GM18498 (cell line): ENCODE measurements around the gene TSEN2.
"Not testable (repeated sequence)": the region's sequence is repeated elsewhere in the genome, so short reads cannot be mapped to it uniquely, and the experiment has no call there.

Experiments
- ATAC-seq: cut with Tn5 transposase; IDR thresholded peaks from one replicate; pipeline ENCODE4 v1.9.1; 2021; ENCODE audit warnings: mild to moderate bottlenecking, moderate library complexity; ENCODE audit not compliant: unreplicated experiment

Gene TSEN2

DNA sequence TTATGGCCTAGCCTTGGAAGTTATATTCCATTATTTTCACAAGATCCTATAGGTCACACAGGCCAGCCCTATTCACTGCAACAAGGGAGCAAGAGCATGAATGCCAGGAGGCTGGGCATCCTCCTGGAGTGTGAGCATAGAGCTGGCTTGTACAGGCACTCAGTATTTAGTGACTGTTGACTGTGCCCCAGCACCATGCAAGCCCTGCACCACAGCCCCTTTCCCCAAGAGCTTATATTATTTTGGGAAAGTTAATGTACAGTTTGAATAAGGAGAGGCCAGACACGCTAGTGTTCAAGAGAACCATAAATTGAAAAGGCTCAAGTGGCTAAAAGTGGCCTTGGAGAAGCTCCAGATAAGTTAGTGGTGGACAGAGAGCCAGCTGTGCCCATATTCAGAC is 32.3 kb upstream of the TSEN2 start:
- ATAC-seq, result no peak

GRCh38 chr3:12452361-12453330 is 31.6 kb upstream of the TSEN2 start:
- no peak for ATAC-seq

GRCh38 chr3:12454076-12454815 is 30.0 kb upstream of the TSEN2 start:
- no peak for ATAC-seq

- no peak for ATAC-seq
These were observed 29.5 kb upstream of the TSEN2 start for GRCh38 chr3:12454816-12455121.

DNA sequence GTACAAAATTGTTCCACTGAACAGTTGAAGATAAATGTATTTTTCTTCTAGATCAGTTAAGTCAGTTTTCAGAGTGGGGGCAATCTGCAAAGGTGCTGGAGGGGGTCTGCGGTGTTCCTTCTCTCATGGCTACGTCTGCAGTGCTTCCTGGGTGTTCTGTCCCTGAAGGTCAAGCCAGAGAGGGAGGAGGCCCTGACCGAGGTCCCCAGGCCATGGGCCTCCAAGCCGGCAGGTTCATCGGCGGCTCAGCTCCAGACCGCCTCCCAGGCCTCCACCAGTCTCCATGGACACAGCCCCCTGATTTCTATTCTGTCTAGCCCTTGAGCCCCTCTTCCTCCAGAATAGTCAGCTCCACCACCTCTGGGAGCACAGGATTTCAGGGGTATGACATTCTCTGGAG is 28.5 kb upstream of the TSEN2 start:
- no peak for ATAC-seq

DNA sequence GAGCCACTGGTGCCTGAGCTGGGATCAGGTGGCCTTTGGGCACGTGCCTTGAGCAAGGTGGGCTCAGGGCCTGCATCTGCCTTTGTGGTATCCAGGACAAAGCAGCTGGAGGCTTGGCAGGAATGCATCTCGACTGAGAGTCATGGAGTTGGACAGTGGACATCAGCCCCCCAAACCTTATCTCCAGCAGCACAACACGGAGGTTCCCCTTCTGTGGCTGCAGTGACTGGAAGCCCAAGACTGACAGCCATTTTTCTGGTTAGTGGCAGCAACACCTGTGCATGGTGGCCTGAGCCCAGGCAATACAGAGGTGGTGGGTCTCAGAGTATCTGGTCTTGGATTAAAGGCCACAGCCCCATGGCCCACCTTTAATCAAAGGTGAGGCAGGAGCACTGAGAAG is 27.8 kb upstream of the TSEN2 start:
- no peak for ATAC-seq

- ATAC-seq, result not testable (repeated sequence)
These were observed 26.9 kb upstream of the TSEN2 start for GRCh38 chr3:12457380-12457779.

- ATAC-seq, result no peak
These were observed 25.4 kb upstream of the TSEN2 start for GRCh38 chr3:12458901-12459300.

DNA sequence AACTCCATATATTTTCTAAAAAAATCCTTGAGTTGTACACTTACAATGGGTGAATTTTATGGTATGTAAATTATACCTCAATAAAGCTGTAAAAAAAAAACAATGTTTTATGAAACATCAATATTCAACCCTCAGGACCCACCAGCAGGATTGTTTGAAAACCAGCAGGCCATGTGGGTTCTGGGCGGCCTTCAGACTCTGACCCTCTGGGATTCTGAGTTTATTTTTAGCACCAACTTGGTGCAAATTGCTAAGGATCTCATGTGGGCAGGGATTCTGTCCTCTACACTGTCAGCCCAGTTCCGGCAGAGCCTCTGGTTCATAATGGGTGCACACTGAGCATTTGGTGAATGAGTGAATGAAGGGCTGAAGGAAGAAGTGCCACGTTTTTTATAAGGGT is 24.2 kb upstream of the TSEN2 start:
- ATAC-seq, result no peak

DNA sequence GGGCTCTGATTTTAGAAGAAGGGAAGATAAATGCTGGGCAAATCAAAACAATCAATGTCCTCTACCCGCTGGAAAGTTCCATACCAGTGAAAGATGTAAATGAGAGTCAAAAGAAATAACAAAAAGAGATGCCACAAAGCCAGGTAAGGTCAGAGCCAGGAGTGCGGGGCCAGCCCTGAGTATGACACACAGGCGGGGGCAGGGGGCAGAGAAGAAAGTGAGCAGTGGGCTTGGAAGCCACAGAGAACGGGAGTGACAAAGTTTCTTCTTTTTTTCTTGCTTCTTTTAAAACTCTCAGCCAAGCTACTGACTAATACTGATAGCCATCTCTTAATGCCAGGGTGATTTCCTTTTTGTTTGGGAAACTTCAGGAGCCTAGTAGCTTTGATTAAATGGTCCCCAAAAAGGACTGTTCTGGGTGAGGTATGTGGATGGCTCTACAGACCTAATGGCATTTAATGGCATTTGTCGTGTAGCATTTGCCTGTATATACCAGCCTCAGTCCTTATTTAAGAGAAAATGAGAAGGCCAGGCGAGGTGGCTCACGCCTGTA is 23.1 kb upstream of the TSEN2 start:
- ATAC-seq, result no peak

DNA sequence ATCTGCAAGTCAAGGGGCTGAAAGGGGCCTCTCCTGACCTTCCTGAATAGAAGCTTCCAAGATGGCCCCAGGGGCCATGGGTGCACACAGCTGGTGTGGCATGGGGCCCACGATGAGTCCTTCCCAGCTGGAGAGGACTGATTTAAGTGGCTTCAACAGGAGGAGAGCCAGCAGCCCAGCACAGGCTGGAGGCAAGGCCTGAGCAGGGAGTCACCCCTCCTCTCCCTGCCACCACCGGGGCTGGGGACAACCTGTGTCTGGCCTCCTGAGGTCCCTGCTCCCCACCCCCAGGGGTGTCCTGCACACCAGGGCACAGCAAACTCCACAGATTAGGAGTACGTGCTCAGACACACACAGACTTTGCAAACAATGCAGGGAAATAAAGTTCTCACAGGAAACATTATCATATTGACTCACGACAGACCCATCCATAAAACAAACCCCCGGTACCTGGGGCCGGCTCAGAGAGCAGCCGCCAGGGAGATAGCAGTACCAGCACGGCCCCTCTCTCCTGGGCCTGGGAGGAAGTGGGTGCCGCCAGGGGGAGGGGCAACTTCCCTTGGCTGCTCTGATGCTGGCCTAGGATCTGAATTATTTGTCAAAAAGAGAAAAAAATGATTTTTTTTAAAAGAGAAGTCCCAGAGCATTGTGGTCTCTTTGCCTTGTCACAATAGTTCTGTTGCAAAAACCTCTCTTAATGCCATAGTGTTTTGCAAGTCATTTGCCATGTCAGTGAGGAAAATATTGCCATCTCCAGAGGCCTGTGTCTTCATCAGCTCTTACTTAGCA is 21.9 kb upstream of the TSEN2 start:
- no peak for ATAC-seq

DNA sequence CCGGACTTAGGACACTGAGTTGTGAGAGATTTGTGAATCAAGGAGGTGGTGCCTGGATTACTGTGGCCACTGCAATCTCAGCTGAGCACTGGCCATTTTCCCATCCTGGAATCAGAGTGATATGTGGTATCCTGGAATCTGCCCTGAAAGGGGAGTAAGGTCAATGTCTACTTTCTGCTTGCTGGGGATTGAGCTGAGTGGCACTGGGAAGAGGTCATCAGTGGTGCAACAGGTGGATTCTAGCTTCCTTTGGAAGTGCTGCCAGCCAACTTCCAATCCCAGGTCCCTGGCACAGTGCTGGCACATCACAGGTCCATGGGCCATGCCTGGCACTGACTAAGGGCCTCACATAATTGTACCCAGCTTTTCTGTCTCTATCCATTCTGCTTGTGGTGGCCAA is 20.6 kb upstream of the TSEN2 start:
- ATAC-seq, result no peak

GRCh38 chr3:12464181-12464580 is 20.1 kb upstream of the TSEN2 start:
- no peak for ATAC-seq

GRCh38 chr3:12465151-12465835 is 19.0 kb upstream of the TSEN2 start:
- no peak for ATAC-seq

- ATAC-seq, result no peak
These were observed 18.4 kb upstream of the TSEN2 start for GRCh38 chr3:12465836-12466225.

GRCh38 chr3:12467746-12468145 is 16.5 kb upstream of the TSEN2 start:
- ATAC-seq, result no peak

GRCh38 chr3:12468276-12468675 is 16.0 kb upstream of the TSEN2 start:
- ATAC-seq, result no peak

GRCh38 chr3:12468757-12469156 is 15.5 kb upstream of the TSEN2 start:
- ATAC-seq, result no peak

GRCh38 chr3:12469222-12469621 is 15.1 kb upstream of the TSEN2 start:
- ATAC-seq, result not testable (repeated sequence)

DNA sequence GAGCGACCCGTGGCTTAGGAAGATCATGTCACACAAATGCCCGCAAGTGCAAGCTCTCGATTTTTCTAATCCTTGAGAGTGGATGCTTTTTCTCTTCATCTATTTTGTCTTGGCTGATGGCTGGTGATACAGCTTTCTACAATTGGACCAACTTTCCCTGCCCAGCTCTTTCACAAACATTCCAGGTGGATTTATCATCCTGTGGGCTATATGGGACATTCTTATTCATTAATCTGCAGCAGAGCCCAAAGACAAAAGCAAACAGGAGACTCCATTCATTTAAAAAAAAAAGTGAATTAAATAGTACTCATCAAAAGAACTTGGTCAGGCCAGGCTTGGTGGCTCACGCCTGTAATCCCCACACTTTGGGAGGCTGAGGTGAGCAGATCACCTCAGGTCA is 14.2 kb upstream of the TSEN2 start:
- ATAC-seq, result no peak

DNA sequence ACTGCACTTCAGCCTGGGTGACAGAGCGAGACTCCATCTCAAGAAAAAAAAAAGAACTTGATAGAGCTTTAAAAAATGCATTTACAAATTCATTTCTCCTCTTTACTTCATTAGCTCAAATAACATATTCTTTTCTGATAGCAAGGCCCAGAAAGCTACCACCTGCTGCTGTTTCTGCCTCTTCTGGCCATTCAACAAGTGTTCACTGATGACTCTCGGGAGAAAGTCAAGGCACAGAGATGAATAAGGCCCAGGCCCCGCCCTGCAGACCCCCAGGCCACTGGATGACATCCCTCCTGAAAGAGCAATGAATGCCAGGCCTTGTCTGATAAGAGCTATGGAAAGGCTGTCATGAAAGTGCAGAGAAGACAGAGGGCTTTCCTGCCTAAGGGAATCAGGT is 13.6 kb upstream of the TSEN2 start:
- no peak for ATAC-seq
